ENCODE results near the gene DCAF10. TPM values are rescaled to one million over a fixed set of nuclear protein-coding genes. Genes with fewer than 3 reads are reported as not detected.
"Not testable (repeated sequence)": the region's sequence is repeated elsewhere in the genome, so short reads cannot be mapped to it uniquely, and the experiment has no call there.

Gene DCAF10
- total RNA-seq, 1 donor from 2014 or later: 27.5 TPM

DNA sequence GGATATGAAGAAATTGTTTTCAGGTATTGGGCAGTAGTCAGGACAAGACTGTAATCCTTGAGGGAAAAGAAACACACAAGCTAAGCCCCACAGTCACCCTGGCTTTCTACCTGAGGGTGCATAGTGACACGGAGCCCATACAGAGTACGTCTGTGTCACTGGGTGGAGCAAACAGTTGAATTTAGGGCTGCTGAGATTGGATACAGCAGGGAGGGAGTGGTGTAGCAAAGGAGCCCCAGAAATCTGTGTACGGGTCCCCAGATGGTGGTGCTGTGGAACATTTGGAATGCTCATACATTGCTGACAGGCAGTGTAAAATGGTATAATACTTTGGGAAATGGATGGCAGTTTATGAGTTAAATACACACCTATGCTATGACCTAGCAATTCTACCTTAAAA lies 41.9 kb upstream of the DCAF10 start:
- Histone ChIP-seq H3K27me3 (no peaks in the 10 kb centered on the region), H3K9me3 (no peaks in the 10 kb centered on the region), H3K36me3 (peaks cover 0 to 4% of the 10 kb centered on the region in 2 donors), H3K4me3 (no peak overlapping the region), H3K27ac (no peak overlapping the region), H3K4me1 (peaks cover 16% of the 10 kb centered on the region)
- DNase-seq (ENCODE audit: extremely low spot score in 2 of 2): no peak
- intact Hi-C loops (cut with DNase I): no loop called here
- TF ChIP-seq, protein P1, sequence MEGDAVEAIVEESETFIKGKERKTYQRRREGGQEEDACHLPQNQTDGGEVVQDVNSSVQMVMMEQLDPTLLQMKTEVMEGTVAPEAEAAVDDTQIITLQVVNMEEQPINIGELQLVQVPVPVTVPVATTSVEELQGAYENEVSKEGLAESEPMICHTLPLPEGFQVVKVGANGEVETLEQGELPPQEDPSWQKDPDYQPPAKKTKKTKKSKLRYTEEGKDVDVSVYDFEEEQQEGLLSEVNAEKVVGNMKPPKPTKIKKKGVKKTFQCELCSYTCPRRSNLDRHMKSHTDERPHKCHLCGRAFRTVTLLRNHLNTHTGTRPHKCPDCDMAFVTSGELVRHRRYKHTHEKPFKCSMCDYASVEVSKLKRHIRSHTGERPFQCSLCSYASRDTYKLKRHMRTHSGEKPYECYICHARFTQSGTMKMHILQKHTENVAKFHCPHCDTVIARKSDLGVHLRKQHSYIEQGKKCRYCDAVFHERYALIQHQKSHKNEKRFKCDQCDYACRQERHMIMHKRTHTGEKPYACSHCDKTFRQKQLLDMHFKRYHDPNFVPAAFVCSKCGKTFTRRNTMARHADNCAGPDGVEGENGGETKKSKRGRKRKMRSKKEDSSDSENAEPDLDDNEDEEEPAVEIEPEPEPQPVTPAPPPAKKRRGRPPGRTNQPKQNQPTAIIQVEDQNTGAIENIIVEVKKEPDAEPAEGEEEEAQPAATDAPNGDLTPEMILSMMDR (IDR thresholded peaks at IDR 0.05): no peak
- TF ChIP-seq POLR2AphosphoS5 (IDR thresholded peaks at IDR 0.05; ENCODE audit: insufficient read depth in 1 of 2, low read depth in 1 of 2) (no peak), POLR2A (IDR thresholded peaks at IDR 0.05) (no peak)

DNA sequence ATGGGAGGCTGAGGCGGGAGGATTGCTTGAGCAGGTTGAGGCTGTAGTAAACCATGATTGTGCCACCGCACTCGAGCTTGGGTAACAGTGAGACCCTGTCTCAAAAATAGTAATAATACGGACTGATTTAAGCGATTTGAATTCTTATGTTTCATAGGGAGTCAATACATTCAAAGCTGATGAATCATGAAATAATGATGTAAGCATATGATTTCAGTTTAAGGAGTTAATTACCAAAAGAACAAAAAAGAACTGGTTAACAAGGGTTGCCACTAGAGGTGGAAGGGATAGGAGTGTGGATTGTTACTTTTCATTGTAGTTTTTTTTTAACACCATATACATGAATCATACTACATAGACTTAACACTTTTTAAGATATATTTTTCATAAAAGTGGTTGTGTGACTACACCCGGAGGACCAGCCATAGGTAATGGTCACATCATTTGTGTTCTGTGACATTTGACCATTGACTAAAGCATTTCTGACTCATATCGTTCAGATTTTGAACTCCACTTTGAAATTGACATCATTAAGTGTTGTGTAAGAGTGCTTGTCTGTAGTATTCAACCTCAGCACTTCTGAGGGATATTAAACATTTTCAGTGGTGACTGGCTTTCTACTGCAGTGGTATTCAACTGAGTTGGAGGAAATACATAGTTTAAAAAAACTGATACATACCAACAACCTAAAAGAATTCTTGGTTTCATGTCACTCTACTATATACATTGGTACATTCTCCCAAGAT lies 40.0 kb upstream of the DCAF10 start:
- no peak for TF ChIP-seq POLR2AphosphoS5 (IDR thresholded peaks at IDR 0.05; ENCODE audit: insufficient read depth in 1 of 2, low read depth in 1 of 2)
- TF ChIP-seq, protein P1 (IDR thresholded peaks at IDR 0.05): no peak
- no peak for TF ChIP-seq POLR2A (IDR thresholded peaks at IDR 0.05)
- H3K4me3 ChIP-seq: no peak overlapping the region
- intact Hi-C loops (cut with DNase I): no loop called here
- no peaks in the 10 kb centered on the region for H3K4me1 ChIP-seq
- peaks cover 0 to 4% of the 10 kb centered on the region in 2 donors for H3K36me3 ChIP-seq
- H3K27ac ChIP-seq: no peak overlapping the region
- H3K27me3 ChIP-seq: no peaks in the 10 kb centered on the region
- H3K9me3 ChIP-seq: no peaks in the 10 kb centered on the region
- no peak for DNase-seq (ENCODE audit: extremely low spot score in 2 of 2)

DNA sequence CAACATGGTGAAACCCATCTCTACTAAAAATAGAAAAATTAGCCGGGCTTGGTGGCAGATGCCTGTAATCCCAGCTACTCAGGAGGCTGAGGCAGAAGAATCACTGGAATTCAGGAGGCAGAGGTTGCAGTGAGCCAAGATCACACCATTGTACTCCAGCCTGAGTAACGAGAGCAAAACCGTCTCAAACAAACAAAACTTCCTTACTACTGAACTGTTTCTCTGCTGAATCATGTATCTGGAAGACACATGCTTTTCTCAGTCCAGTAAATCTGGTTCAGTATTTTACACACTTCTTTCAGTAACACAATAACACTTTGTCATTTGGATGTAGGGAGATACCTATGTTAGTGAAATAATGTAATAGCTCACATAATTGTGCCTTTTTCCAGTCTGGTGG lies 39.1 kb upstream of the DCAF10 start:
- Histone ChIP-seq H3K36me3 (peaks cover 0 to 4% of the 10 kb centered on the region in 2 donors), H3K9me3 (no peaks in the 10 kb centered on the region), H3K4me1 (no peaks in the 10 kb centered on the region), H3K27me3 (no peaks in the 10 kb centered on the region), H3K4me3 (no peak overlapping the region), H3K27ac (no peak overlapping the region)
- DNase-seq (ENCODE audit: extremely low spot score in 2 of 2): no peak
- intact Hi-C loops (cut with DNase I): no loop called here
- TF ChIP-seq POLR2A (IDR thresholded peaks at IDR 0.05): no peak
- no peak for TF ChIP-seq POLR2AphosphoS5 (IDR thresholded peaks at IDR 0.05; ENCODE audit: insufficient read depth in 1 of 2, low read depth in 1 of 2)
- TF ChIP-seq, protein P1 (IDR thresholded peaks at IDR 0.05): no peak

DNA sequence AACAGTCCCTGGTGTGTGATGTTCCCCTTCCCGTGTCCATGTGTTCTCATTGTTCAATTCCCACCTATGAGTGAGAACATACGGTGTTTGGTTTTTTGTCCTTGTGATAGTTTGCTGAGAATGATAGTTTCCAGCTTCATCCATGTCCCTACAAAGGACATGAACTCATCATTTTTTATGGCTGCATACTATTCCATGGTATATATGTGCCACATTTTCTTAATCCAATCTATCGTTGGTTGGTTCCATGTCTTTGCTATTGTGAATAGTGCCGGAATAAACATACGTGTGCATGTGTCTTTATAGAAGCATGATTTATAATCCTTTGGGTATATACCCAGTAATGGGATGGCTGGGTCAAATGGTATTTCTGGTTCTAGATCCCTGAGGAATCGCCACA lies 35.3 kb upstream of the DCAF10 start:
- H3K36me3 ChIP-seq: peaks cover 0 to 12% of the 10 kb centered on the region in 2 donors
- H3K4me1 ChIP-seq; intact Hi-C loops (cut with DNase I); H3K9me3 ChIP-seq; H3K27me3 ChIP-seq; DNase-seq (ENCODE audit: extremely low spot score in 2 of 2); H3K27ac ChIP-seq; H3K4me3 ChIP-seq: not testable (repeated sequence)

DNA sequence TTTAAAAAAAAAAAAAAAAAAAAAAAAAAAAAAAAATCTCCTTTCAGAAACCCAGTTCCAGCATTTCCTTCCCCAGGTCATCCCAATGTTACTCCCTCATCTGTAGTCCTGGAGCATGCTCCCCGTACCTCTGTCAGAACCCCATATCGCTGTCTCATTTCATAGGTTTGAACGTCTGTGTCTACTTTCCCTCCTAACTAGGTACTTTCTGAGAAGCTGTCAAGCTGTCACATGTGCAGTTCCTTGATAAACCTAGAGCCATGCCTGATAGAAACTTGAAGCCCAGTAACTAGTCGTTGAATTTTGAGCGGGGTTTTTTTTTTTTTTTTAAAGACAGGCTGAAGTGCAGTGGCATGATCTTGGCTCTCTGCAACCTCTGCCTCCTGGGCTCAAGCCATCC lies 31.3 kb upstream of the DCAF10 start:
- H3K36me3 ChIP-seq: peaks cover 0 to 28% of the 10 kb centered on the region in 2 donors
- TF ChIP-seq, protein P1 (IDR thresholded peaks at IDR 0.05): no peak
- no peak for TF ChIP-seq POLR2A (IDR thresholded peaks at IDR 0.05)
- no peak for TF ChIP-seq POLR2AphosphoS5 (IDR thresholded peaks at IDR 0.05; ENCODE audit: insufficient read depth in 1 of 2, low read depth in 1 of 2)
- no peak overlapping the region for H3K4me3 ChIP-seq
- no peak for DNase-seq (ENCODE audit: extremely low spot score in 2 of 2)
- H3K4me1 ChIP-seq: no peaks in the 10 kb centered on the region
- H3K27ac ChIP-seq: no peak overlapping the region
- intact Hi-C loops (cut with DNase I): no loop called here
- no peaks in the 10 kb centered on the region for H3K9me3 ChIP-seq
- no peaks in the 10 kb centered on the region for H3K27me3 ChIP-seq

Data from vagina (tissue), 2 donors.